Activated naive CD8-positive, alpha-beta T cell treated with anti-CD3 and anti-CD28 coated beads, Interleukin-2, amount 50 U/mL, for 24 hours (primary cell): ENCODE data around the gene ADAP2.
A peak's percentile ranks its signal among the peaks of the same experiment; 100 is the strongest.
"Not testable (repeated sequence)": the region's sequence is repeated elsewhere in the genome, so short reads cannot be mapped to it uniquely, and the experiment has no call there.

ENCODE experiments used
- ATAC-seq: fragments of 150-1000 bp; cut with Tn5 transposase; one replicate; pipeline ENCODE4 v1.10.0; 2021
- DNase-seq: peaks from one replicate; pipeline ENCODE4 v3.0.0; 2021
- H3K27ac Mint-ChIP-seq: one replicate; pipeline ENCODE4 v1.8.0; 2021; ENCODE audit warnings: mild to moderate bottlenecking, mixed read lengths
- H3K27me3 Mint-ChIP-seq: one replicate; pipeline ENCODE4 v1.8.0; 2021; ENCODE audit warnings: mixed read lengths
- H3K36me3 Mint-ChIP-seq: one replicate; pipeline ENCODE4 v1.8.0; 2021; ENCODE audit warnings: low read depth, mixed read lengths
- H3K4me1 Mint-ChIP-seq: one replicate; pipeline ENCODE4 v1.8.0; 2021; ENCODE audit warnings: mixed read lengths
- H3K4me3 Mint-ChIP-seq: one replicate; pipeline ENCODE4 v1.8.0; 2021; ENCODE audit warnings: mild to moderate bottlenecking, moderate library complexity, mixed read lengths
- H3K9me3 Mint-ChIP-seq: one replicate; pipeline ENCODE4 v1.8.0; 2021; ENCODE audit warnings: mixed read lengths

Gene ADAP2

GRCh38 chr17:30921544-30922196 is at the start of gene ADAP2:
Gene ADAP2 (plus strand): TSS chr17:30921945. CDS start chr17:30922015, 70 bp downstream.
- Mint-ChIP-seq H3K27ac (no peak within 1 kb of the TSS), H3K4me1 (peaks cover 10% of the 10 kb centered on the region), H3K9me3 (no peaks in the 10 kb centered on the region), H3K36me3 (no peaks in the 10 kb centered on the region), H3K27me3 (peaks cover 45% of the 10 kb centered on the region), H3K4me3 (peak within 1 kb of the TSS; percentile 69)
- peak; percentile 6 for DNase-seq
- ATAC-seq: peak; percentile 17

GRCh38 chr17:30886187-30886586 is 35.6 kb upstream of the ADAP2 start:
- Mint-ChIP-seq H3K36me3 (peaks cover 18% of the 10 kb centered on the region), H3K9me3 (no peaks in the 10 kb centered on the region)
- ATAC-seq: no peak

GRCh38 chr17:30894236-30894635 is 27.5 kb upstream of the ADAP2 start:
- DNase-seq (no peak), ATAC-seq (no peak)
- no peak overlapping the region for H3K4me3 Mint-ChIP-seq
- no peaks in the 10 kb centered on the region for H3K27me3 Mint-ChIP-seq
- no peaks in the 10 kb centered on the region for H3K4me1 Mint-ChIP-seq
- no peaks in the 10 kb centered on the region for H3K9me3 Mint-ChIP-seq
- peaks cover 21% of the 10 kb centered on the region for H3K36me3 Mint-ChIP-seq
- H3K27ac Mint-ChIP-seq: no peak overlapping the region

More at GRCh38 chr17:30886187-30886586, 35.6 kb upstream of the ADAP2 start:
- no peak for DNase-seq
- Mint-ChIP-seq H3K27ac (no peak overlapping the region), H3K4me3 (no peak overlapping the region), H3K27me3 (no peaks in the 10 kb centered on the region), H3K4me1 (no peaks in the 10 kb centered on the region)

GRCh38 chr17:30897311-30897710 is 24.4 kb upstream of the ADAP2 start:
- Mint-ChIP-seq H3K36me3 (peaks cover 24% of the 10 kb centered on the region), H3K4me1 (peaks cover 5% of the 10 kb centered on the region), H3K9me3 (no peaks in the 10 kb centered on the region), H3K4me3 (no peak overlapping the region), H3K27me3 (no peaks in the 10 kb centered on the region), H3K27ac (no peak overlapping the region)
- DNase-seq (no peak), ATAC-seq (no peak)

GRCh38 chr17:30905742-30906100 is 16.0 kb upstream of the ADAP2 start:
- DNase-seq (peak; percentile 23), ATAC-seq (peak; percentile 18)
- Mint-ChIP-seq H3K36me3 (peaks cover 7% of the 10 kb centered on the region), H3K4me1 (peaks cover 39% of the 10 kb centered on the region), H3K27me3 (no peaks in the 10 kb centered on the region), H3K27ac (peak overlapping the region; percentile 88), H3K4me3 (peak overlapping the region; percentile 93), H3K9me3 (no peaks in the 10 kb centered on the region)

- no peaks in the 10 kb centered on the region for H3K27me3 Mint-ChIP-seq
- H3K36me3 Mint-ChIP-seq: peaks cover 7% of the 10 kb centered on the region
- peak within 1 kb of the TSS; percentile 93 for H3K4me3 Mint-ChIP-seq
- H3K27ac Mint-ChIP-seq: peak within 1 kb of the TSS; percentile 88
- ATAC-seq: peak; percentile 99
- peak; percentile 90 for DNase-seq
- H3K9me3 Mint-ChIP-seq: no peaks in the 10 kb centered on the region
- peaks cover 39% of the 10 kb centered on the region for H3K4me1 Mint-ChIP-seq
Measured at GRCh38 chr17:30906101-30906911, 15.4 kb upstream of the ADAP2 start, which contains the start of gene TEFM. Gene TEFM (minus strand): TSS chr17:30906238. CDS start chr17:30906198, 40 bp downstream.

- no peak overlapping the region for H3K4me3 Mint-ChIP-seq
Measured at GRCh38 chr17:30908717-30909420, 12.9 kb upstream of the ADAP2 start.

GRCh38 chr17:30910151-30910550 is 11.6 kb upstream of the ADAP2 start:
- not testable (repeated sequence) for DNase-seq, H3K9me3 Mint-ChIP-seq, ATAC-seq, H3K27ac Mint-ChIP-seq, H3K36me3 Mint-ChIP-seq, H3K4me3 Mint-ChIP-seq, H3K27me3 Mint-ChIP-seq
- peaks cover 25% of the 10 kb centered on the region for H3K4me1 Mint-ChIP-seq

More at GRCh38 chr17:30908717-30909420, 12.9 kb upstream of the ADAP2 start:
- H3K4me1 Mint-ChIP-seq: peaks cover 30% of the 10 kb centered on the region
- H3K27ac Mint-ChIP-seq: no peak overlapping the region
- DNase-seq: no peak
- H3K36me3 Mint-ChIP-seq: peaks cover 3% of the 10 kb centered on the region
- ATAC-seq: no peak
- no peaks in the 10 kb centered on the region for H3K9me3 Mint-ChIP-seq
- H3K27me3 Mint-ChIP-seq: no peaks in the 10 kb centered on the region

- Mint-ChIP-seq H3K4me3 (no peak overlapping the region), H3K4me1 (peaks cover 2% of the 10 kb centered on the region), H3K27ac (no peak overlapping the region), H3K36me3 (no peaks in the 10 kb centered on the region), H3K27me3 (no peaks in the 10 kb centered on the region), H3K9me3 (no peaks in the 10 kb centered on the region)
- ATAC-seq (no peak), DNase-seq (no peak)
Measured at GRCh38 chr17:30913955-30914354, 7.8 kb upstream of the ADAP2 start.

GRCh38 chr17:30915833-30916611 is 5.7 kb upstream of the ADAP2 start:
- H3K27me3 Mint-ChIP-seq: peaks cover 11% of the 10 kb centered on the region
- H3K9me3 Mint-ChIP-seq: no peaks in the 10 kb centered on the region

GRCh38 chr17:30917050-30917449 is 4.7 kb upstream of the ADAP2 start:
- no peak for DNase-seq
- Mint-ChIP-seq H3K4me1 (peaks cover 8% of the 10 kb centered on the region), H3K27ac (no peak overlapping the region), H3K4me3 (no peak overlapping the region), H3K36me3 (no peaks in the 10 kb centered on the region), H3K27me3 (peaks cover 18% of the 10 kb centered on the region), H3K9me3 (no peaks in the 10 kb centered on the region)
- ATAC-seq: no peak

More at GRCh38 chr17:30915833-30916611, 5.7 kb upstream of the ADAP2 start:
- no peak overlapping the region for H3K27ac Mint-ChIP-seq
- H3K4me1 Mint-ChIP-seq: peaks cover 2% of the 10 kb centered on the region
- no peak for ATAC-seq
- DNase-seq: no peak
- H3K4me3 Mint-ChIP-seq: no peak overlapping the region
- no peaks in the 10 kb centered on the region for H3K36me3 Mint-ChIP-seq

GRCh38 chr17:30920282-30920681 is 1.5 kb upstream of the ADAP2 start:
- H3K9me3 Mint-ChIP-seq: no peaks in the 10 kb centered on the region
- peaks cover 10% of the 10 kb centered on the region for H3K4me1 Mint-ChIP-seq
- peaks cover 40% of the 10 kb centered on the region for H3K27me3 Mint-ChIP-seq
- no peak overlapping the region for H3K4me3 Mint-ChIP-seq
- no peak overlapping the region for H3K27ac Mint-ChIP-seq
- H3K36me3 Mint-ChIP-seq: no peaks in the 10 kb centered on the region
- no peak for DNase-seq
- no peak for ATAC-seq

- Mint-ChIP-seq H3K9me3 (no peaks in the 10 kb centered on the region), H3K36me3 (no peaks in the 10 kb centered on the region), H3K4me3 (peak overlapping the region; percentile 64), H3K4me1 (peaks cover 10% of the 10 kb centered on the region), H3K27me3 (peaks cover 42% of the 10 kb centered on the region), H3K27ac (no peak overlapping the region)
- DNase-seq (no peak), ATAC-seq (no peak)
Measured at GRCh38 chr17:30920683-30921543, 832 bp upstream of the ADAP2 start.
